ENCODE data around the gene KLHL7. TPM values are rescaled to one million over a fixed set of nuclear protein-coding genes. Genes with fewer than 3 reads are reported as not detected.

KLHL7 gene
- total RNA-seq, 1 experiment from 2014 or later = 46.3 TPM

- no peak for TF ChIP-seq CTCF (conservative IDR thresholded peaks at IDR 0.05)
- TF ChIP-seq EZH2 (IDR thresholded peaks at IDR 0.05; ENCODE audit: low read depth) = no peak
- no TSS peak for BruUV-seq (replicated peaks)
- no peak overlapping the region for H3K4me3 ChIP-seq
- DNase-seq = no peak
- H3K36me3 ChIP-seq (ENCODE audit: low read depth) = no peaks in the 10 kb centered on the region
- H3F3A ChIP-seq (ENCODE audit: insufficient read depth, low read depth) = no peaks in the 10 kb centered on the region
- H3K27me3 ChIP-seq (ENCODE audit: insufficient read depth, low read depth) = no peaks in the 10 kb centered on the region
- H3K27ac ChIP-seq = no peak overlapping the region
- no peaks in the 10 kb centered on the region for H4K20me1 ChIP-seq (ENCODE audit: insufficient read depth)
- no peaks in the 10 kb centered on the region for H3K9me3 ChIP-seq (ENCODE audit: insufficient read depth, low read depth)
- H3K4me1 ChIP-seq (replicated peaks; ENCODE audit: insufficient read depth) = no peaks in the 10 kb centered on the region
- H3K9me2 ChIP-seq (ENCODE audit: insufficient read depth) = no peaks in the 10 kb centered on the region
- no peak overlapping the region for H2AFZ ChIP-seq
- intact Hi-C loops (cut with micrococcal nuclease; ENCODE audit: unreplicated experiment) = no loop called here
- POLR2A ChIA-PET (ENCODE audit: unreplicated experiment) = no interaction called here
- CTCF ChIA-PET = interaction anchor here (0.6 kb wide), 1 partner anchor 20 kb away, joined by 4 read pairs; no protein-coding TSS in a partner anchor
- H3K4me2 ChIP-seq = no peak overlapping the region
- H3K79me2 ChIP-seq (ENCODE audit: low read depth) = no peaks in the 10 kb centered on the region
These were observed 62.7 kb downstream of the KLHL7 start for GRCh38 chr7:23168111-23168885.

DNA sequence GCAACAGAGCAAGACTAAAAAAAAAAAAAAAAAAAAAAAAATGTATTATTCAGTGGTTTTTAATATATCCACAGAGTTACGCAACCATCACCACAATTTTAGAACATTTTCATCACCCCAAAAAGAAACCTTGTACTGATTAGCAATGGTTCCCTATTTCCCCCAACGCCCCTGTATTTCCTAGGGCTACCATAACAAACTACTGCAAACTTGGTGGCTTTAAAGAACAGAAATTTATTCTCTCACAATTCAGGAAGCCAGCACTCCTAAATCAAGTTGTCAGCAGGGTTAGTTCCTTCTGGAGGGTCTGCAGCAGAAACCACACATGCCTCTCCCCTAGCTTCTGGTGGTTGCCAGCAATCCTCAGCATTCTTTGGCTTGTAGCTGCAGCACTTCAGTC is 70.4 kb downstream of the KLHL7 start:
- Histone ChIP-seq H3K9me2 (ENCODE audit: insufficient read depth) (no peaks in the 10 kb centered on the region), H3K4me1 (replicated peaks; ENCODE audit: insufficient read depth) (peaks cover 4% of the 10 kb centered on the region), H3K27ac (no peak overlapping the region), H3K27me3 (ENCODE audit: insufficient read depth, low read depth) (no peaks in the 10 kb centered on the region), H4K20me1 (ENCODE audit: insufficient read depth) (no peaks in the 10 kb centered on the region), H3K9me3 (ENCODE audit: insufficient read depth, low read depth) (no peaks in the 10 kb centered on the region), H3K4me2 (no peak overlapping the region), H3K4me3 (no peak overlapping the region), H3K36me3 (ENCODE audit: low read depth) (no peaks in the 10 kb centered on the region), H3K79me2 (ENCODE audit: low read depth) (peaks cover 4% of the 10 kb centered on the region; the same call in 1 of the 2 replicates), H3F3A (ENCODE audit: insufficient read depth, low read depth) (peaks cover 3% of the 10 kb centered on the region; the same call in 1 of the 2 replicates), H2AFZ (no peak overlapping the region)
- no peak for DNase-seq
- no peak for TF ChIP-seq CTCF (conservative IDR thresholded peaks at IDR 0.05)
- no peak for TF ChIP-seq EZH2 (IDR thresholded peaks at IDR 0.05; ENCODE audit: low read depth)
- ChIA-PET POLR2A (ENCODE audit: unreplicated experiment) (no interaction called here), CTCF (interaction anchor here (0.6 to 0.7 kb wide), 2 partner anchors 31 to 511 kb away, joined by 4 to 11 read pairs; no protein-coding TSS in a partner anchor)
- intact Hi-C loops (cut with micrococcal nuclease; ENCODE audit: unreplicated experiment) = no loop called here
- no TSS peak for BruUV-seq (replicated peaks)

- Histone ChIP-seq H3K9me3 (ENCODE audit: insufficient read depth, low read depth) (no peaks in the 10 kb centered on the region), H3K27me3 (ENCODE audit: insufficient read depth, low read depth) (no peaks in the 10 kb centered on the region), H4K20me1 (ENCODE audit: insufficient read depth) (peaks cover 23% of the 10 kb centered on the region; the same call in 1 of the 2 replicates), H3K4me1 (replicated peaks; ENCODE audit: insufficient read depth) (peaks cover 27% of the 10 kb centered on the region), H3K27ac (peak within 1 kb of the TSS; percentile 87), H3K36me3 (ENCODE audit: low read depth) (peaks cover 23% of the 10 kb centered on the region), H2AFZ (peak within 1 kb of the TSS; percentile 96), H3K9me2 (ENCODE audit: insufficient read depth) (no peaks in the 10 kb centered on the region), H3K4me3 (peak within 1 kb of the TSS; percentile 98), H3F3A (ENCODE audit: insufficient read depth, low read depth) (peaks cover 21% of the 10 kb centered on the region), H3K4me2 (peak within 1 kb of the TSS; percentile 81), H3K79me2 (ENCODE audit: low read depth) (peaks cover 53% of the 10 kb centered on the region)
- TSS peak; percentile 57 for BruUV-seq (replicated peaks)
- peak; percentile 99 to 100 for DNase-seq
- TF ChIP-seq CTCF (conservative IDR thresholded peaks at IDR 0.05) (no peak), EZH2 (IDR thresholded peaks at IDR 0.05; ENCODE audit: low read depth) (no peak)
- POLR2A ChIA-PET (ENCODE audit: unreplicated experiment) = interaction anchor here (0.7 kb wide), 2 partner anchors 91 to 291 kb away, joined by 3 to 4 read pairs; no protein-coding TSS in a partner anchor
- intact Hi-C loops (cut with micrococcal nuclease; ENCODE audit: unreplicated experiment) = loop anchor here (1.0 to 10.0 kb wide), 8 partner anchors 77 to 620 kb away; partner anchors contain the start of genes IL6 and KLHL7
- CTCF ChIA-PET = interaction anchor here (0.6 to 1.9 kb wide), 5 partner anchors 75 to 308 kb away, joined by 5 to 8 read pairs (median 6); no protein-coding TSS in a partner anchor
These were observed 76.3 kb downstream of the KLHL7 start, which contains the start of gene NUP42 for GRCh38 chr7:23181684-23182553. TSS of gene NUP42 (plus strand) at chr7:23182048. CDS start at chr7:23182086, 38 bp downstream.
